GM21515 (cell line): ENCODE measurements around the gene TMEM232.
"Not testable (repeated sequence)": the region's sequence is repeated elsewhere in the genome, so short reads cannot be mapped to it uniquely, and the experiment has no call there.

Experiments used
- ATAC-seq: cut with Tn5 transposase; IDR thresholded peaks from one replicate; pipeline ENCODE4 v1.9.1; 2021; ENCODE audit not compliant: unreplicated experiment

Gene TMEM232

GRCh38 chr5:110726249-110727024, at the start of gene TMEM232:
TSS of gene TMEM232 (minus strand) at chr5:110726671. CDS start at chr5:110667352, 59,319 bp downstream.
- peak; percentile 100 for ATAC-seq

GRCh38 chr5:110770286-110770685, 43.8 kb upstream of the TMEM232 start:
- no peak for ATAC-seq

- ATAC-seq = no peak
Measured at GRCh38 chr5:110769000-110769681, 42.7 kb upstream of the TMEM232 start.

- no peak for ATAC-seq
Measured at GRCh38 chr5:110768138-110768860, 41.8 kb upstream of the TMEM232 start.

GRCh38 chr5:110760158-110760557, 33.7 kb upstream of the TMEM232 start:
- ATAC-seq = no peak

GRCh38 chr5:110757118-110757729, 30.8 kb upstream of the TMEM232 start:
- no peak for ATAC-seq

- no peak for ATAC-seq
Measured at GRCh38 chr5:110754181-110754580, 27.7 kb upstream of the TMEM232 start.

- no peak for ATAC-seq
Measured at GRCh38 chr5:110753600-110753999, 27.1 kb upstream of the TMEM232 start.

- ATAC-seq = peak; percentile 28
Measured at GRCh38 chr5:110752953-110753352, 26.5 kb upstream of the TMEM232 start.

- ATAC-seq = peak; percentile 98
Measured at GRCh38 chr5:110751902-110752762, 25.7 kb upstream of the TMEM232 start.

GRCh38 chr5:110738812-110739651, 12.6 kb upstream of the TMEM232 start, which contains the start of gene SLC25A46:
TSS of gene SLC25A46 (plus strand) at chr5:110739007. CDS start at chr5:110739120, 113 bp downstream.
- peak; percentile 98 for ATAC-seq

GRCh38 chr5:110738503-110738811, 12.0 kb upstream of the TMEM232 start:
- ATAC-seq = peak; percentile 66

- no peak for ATAC-seq
Measured at GRCh38 chr5:110736753-110737152, 10.3 kb upstream of the TMEM232 start.

GRCh38 chr5:110735556-110735955, 9.1 kb upstream of the TMEM232 start:
- no peak for ATAC-seq

- no peak for ATAC-seq
Measured at GRCh38 chr5:110734101-110734500, 7.6 kb upstream of the TMEM232 start.

- ATAC-seq = not testable (repeated sequence)
Measured at GRCh38 chr5:110731499-110731898, 5.0 kb upstream of the TMEM232 start.

- ATAC-seq = peak; percentile 69
Measured at GRCh38 chr5:110727025-110727314, 499 bp upstream of the TMEM232 start.

- ATAC-seq = no peak
Measured at GRCh38 chr5:110718311-110718710, 8.2 kb downstream of the TMEM232 start.
